HEK293 (cell line): Measurements from ENCODE around the gene SOCS6.

Experiments
- KLF8 ChIP-seq: fragments of 450-650 bp; formaldehyde crosslinking; IDR thresholded peaks from 2 replicates; pipeline ENCODE4 v1.5.1; 2016; ENCODE audit warnings: missing biosample characterization, missing genetic modification characterization
- SETDB1 ChIP-seq: IDR thresholded peaks from one replicate; pipeline ENCODE4 v1.6.1; 2017; ENCODE audit warnings: mild to moderate bottlenecking, low read length, moderate library complexity, mixed read lengths; ENCODE audit not compliant: insufficient read length
- TRIM28 ChIP-seq: IDR thresholded peaks from 2 replicates; pipeline ENCODE4 v1.6.1; 2011; ENCODE audit warnings: low read length, control low read depth, borderline replicate concordance
- ZBTB1 ChIP-seq: fragments of 450-650 bp; formaldehyde crosslinking; IDR thresholded peaks from 2 replicates; pipeline ENCODE4 v1.5.1; 2016; ENCODE audit warnings: missing biosample characterization, missing genetic modification characterization
- ZBTB20 ChIP-seq: fragments of 450-650 bp; formaldehyde crosslinking; IDR thresholded peaks from 2 replicates; pipeline ENCODE4 v1.5.1; 2016; ENCODE audit warnings: missing biosample characterization, missing genetic modification characterization
- ZNF629 ChIP-seq: fragments of 450-650 bp; formaldehyde crosslinking; IDR thresholded peaks from 2 replicates; pipeline ENCODE4 v1.5.1; 2017; ENCODE audit warnings: missing biosample characterization, missing genetic modification characterization
- ZNF747 ChIP-seq: fragments of 450-650 bp; formaldehyde crosslinking; IDR thresholded peaks from 2 replicates; pipeline ENCODE4 v1.5.1; 2016; ENCODE audit warnings: missing biosample characterization, missing genetic modification characterization
- ZNF785 ChIP-seq: fragments of 450-650 bp; formaldehyde crosslinking; IDR thresholded peaks from 2 replicates; pipeline ENCODE4 v1.5.1; 2016; ENCODE audit warnings: missing biosample characterization, missing genetic modification characterization
- ZSCAN23 ChIP-seq: fragments of 450-650 bp; formaldehyde crosslinking; IDR thresholded peaks from 2 replicates; pipeline ENCODE4 v1.5.1; 2016; ENCODE audit warnings: missing biosample characterization, missing genetic modification characterization
- TF ChIP-seq, protein P1 (sequence below): fragments of 450-650 bp; formaldehyde crosslinking; IDR thresholded peaks from 2 replicates; pipeline ENCODE4 v1.5.1; 2016; ENCODE audit warnings: missing biosample characterization, missing genetic modification characterization
- TF ChIP-seq, protein P2 (sequence below): fragments of 450-650 bp; formaldehyde crosslinking; IDR thresholded peaks from 2 replicates; pipeline ENCODE4 v1.5.1; 2017; ENCODE audit warnings: missing biosample characterization, missing genetic modification characterization
- TF ChIP-seq, protein P3 (sequence below): fragments of 450-650 bp; formaldehyde crosslinking; IDR thresholded peaks from 2 replicates; pipeline ENCODE4 v1.5.1; 2016; ENCODE audit warnings: missing biosample characterization, missing genetic modification characterization

DNA sequence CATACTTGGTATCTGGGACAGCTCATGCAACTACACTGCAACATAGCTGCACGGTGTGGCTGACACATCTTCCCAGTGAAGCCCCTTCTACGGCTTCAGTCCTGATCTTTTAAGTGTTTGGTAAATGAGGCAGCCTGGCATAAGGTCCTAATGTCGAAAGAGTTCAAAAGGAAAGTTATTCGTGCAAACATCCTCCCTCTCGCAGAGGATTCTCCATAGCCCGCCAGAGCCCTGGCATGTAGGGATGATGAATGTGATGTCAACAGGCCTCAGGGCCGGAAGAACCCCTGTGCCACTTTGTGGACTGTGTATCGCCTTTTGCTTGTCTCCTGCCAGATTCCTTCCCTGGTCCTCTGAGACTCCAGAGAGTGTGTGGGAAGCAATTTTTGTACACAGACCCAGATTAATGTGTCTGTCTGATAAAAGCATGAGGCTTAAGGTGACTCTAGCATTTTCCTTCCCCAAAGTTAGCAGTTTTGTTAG is 88.5 kb downstream of the SOCS6 start:
- TF ChIP-seq KLF8 (no peak), ZBTB20 (tag by site-specific recombination) (no peak), SETDB1 (no peak), ZNF785 (tag by site-specific recombination) (no peak), ZNF747 (tag by site-specific recombination) (no peak), ZBTB1 (tag by site-specific recombination) (no peak), TRIM28 (no peak), ZSCAN23 (tag by site-specific recombination) (no peak), ZNF629 (no peak)
- TF ChIP-seq, protein P1, sequence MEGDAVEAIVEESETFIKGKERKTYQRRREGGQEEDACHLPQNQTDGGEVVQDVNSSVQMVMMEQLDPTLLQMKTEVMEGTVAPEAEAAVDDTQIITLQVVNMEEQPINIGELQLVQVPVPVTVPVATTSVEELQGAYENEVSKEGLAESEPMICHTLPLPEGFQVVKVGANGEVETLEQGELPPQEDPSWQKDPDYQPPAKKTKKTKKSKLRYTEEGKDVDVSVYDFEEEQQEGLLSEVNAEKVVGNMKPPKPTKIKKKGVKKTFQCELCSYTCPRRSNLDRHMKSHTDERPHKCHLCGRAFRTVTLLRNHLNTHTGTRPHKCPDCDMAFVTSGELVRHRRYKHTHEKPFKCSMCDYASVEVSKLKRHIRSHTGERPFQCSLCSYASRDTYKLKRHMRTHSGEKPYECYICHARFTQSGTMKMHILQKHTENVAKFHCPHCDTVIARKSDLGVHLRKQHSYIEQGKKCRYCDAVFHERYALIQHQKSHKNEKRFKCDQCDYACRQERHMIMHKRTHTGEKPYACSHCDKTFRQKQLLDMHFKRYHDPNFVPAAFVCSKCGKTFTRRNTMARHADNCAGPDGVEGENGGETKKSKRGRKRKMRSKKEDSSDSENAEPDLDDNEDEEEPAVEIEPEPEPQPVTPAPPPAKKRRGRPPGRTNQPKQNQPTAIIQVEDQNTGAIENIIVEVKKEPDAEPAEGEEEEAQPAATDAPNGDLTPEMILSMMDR (tag by site-specific recombination), result no peak
- TF ChIP-seq, protein P2, sequence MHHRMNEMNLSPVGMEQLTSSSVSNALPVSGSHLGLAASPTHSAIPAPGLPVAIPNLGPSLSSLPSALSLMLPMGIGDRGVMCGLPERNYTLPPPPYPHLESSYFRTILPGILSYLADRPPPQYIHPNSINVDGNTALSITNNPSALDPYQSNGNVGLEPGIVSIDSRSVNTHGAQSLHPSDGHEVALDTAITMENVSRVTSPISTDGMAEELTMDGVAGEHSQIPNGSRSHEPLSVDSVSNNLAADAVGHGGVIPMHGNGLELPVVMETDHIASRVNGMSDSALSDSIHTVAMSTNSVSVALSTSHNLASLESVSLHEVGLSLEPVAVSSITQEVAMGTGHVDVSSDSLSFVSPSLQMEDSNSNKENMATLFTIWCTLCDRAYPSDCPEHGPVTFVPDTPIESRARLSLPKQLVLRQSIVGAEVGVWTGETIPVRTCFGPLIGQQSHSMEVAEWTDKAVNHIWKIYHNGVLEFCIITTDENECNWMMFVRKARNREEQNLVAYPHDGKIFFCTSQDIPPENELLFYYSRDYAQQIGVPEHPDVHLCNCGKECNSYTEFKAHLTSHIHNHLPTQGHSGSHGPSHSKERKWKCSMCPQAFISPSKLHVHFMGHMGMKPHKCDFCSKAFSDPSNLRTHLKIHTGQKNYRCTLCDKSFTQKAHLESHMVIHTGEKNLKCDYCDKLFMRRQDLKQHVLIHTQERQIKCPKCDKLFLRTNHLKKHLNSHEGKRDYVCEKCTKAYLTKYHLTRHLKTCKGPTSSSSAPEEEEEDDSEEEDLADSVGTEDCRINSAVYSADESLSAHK (tag by site-specific recombination), result no peak
- TF ChIP-seq, protein P3, sequence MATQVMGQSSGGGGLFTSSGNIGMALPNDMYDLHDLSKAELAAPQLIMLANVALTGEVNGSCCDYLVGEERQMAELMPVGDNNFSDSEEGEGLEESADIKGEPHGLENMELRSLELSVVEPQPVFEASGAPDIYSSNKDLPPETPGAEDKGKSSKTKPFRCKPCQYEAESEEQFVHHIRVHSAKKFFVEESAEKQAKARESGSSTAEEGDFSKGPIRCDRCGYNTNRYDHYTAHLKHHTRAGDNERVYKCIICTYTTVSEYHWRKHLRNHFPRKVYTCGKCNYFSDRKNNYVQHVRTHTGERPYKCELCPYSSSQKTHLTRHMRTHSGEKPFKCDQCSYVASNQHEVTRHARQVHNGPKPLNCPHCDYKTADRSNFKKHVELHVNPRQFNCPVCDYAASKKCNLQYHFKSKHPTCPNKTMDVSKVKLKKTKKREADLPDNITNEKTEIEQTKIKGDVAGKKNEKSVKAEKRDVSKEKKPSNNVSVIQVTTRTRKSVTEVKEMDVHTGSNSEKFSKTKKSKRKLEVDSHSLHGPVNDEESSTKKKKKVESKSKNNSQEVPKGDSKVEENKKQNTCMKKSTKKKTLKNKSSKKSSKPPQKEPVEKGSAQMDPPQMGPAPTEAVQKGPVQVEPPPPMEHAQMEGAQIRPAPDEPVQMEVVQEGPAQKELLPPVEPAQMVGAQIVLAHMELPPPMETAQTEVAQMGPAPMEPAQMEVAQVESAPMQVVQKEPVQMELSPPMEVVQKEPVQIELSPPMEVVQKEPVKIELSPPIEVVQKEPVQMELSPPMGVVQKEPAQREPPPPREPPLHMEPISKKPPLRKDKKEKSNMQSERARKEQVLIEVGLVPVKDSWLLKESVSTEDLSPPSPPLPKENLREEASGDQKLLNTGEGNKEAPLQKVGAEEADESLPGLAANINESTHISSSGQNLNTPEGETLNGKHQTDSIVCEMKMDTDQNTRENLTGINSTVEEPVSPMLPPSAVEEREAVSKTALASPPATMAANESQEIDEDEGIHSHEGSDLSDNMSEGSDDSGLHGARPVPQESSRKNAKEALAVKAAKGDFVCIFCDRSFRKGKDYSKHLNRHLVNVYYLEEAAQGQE (tag by site-specific recombination), result no peak
